Stimulated activated CD4-positive, alpha-beta T cell treated with anti-CD3 and anti-CD28 coated beads, Interleukin-1b, Interleukin-23, amount 100 ng/mL, for 48 hours (primary cell): ENCODE results near the gene PRKCE.
"Not testable (repeated sequence)": the region's sequence is repeated elsewhere in the genome, so short reads cannot be mapped to it uniquely, and the experiment has no call there.

Experiments used
- DNase-seq: peaks from one replicate; pipeline ENCODE4 v3.0.0-alpha.2; 2020

The PRKCE gene

GRCh38 chr2:45670646-45671045 lies 19.2 kb downstream of the PRKCE start:
- no peak for DNase-seq

GRCh38 chr2:45672138-45672537 lies 20.7 kb downstream of the PRKCE start:
- DNase-seq, result no peak

- DNase-seq, result no peak
Measured at GRCh38 chr2:45674035-45674816, 22.8 kb downstream of the PRKCE start.

GRCh38 chr2:45675263-45675812 lies 23.9 kb downstream of the PRKCE start:
- no peak for DNase-seq

- DNase-seq, result no peak
Measured at GRCh38 chr2:45676088-45676487, 24.6 kb downstream of the PRKCE start.

- no peak for DNase-seq
Measured at GRCh38 chr2:45678791-45679348, 27.4 kb downstream of the PRKCE start.

GRCh38 chr2:45680351-45680967 lies 29.0 kb downstream of the PRKCE start:
- no peak for DNase-seq

- no peak for DNase-seq
Measured at GRCh38 chr2:45681675-45682074, 30.2 kb downstream of the PRKCE start.

- DNase-seq, result no peak
Measured at GRCh38 chr2:45683292-45683691, 31.8 kb downstream of the PRKCE start.

- DNase-seq, result no peak
Measured at GRCh38 chr2:45684756-45685155, 33.3 kb downstream of the PRKCE start.

GRCh38 chr2:45685260-45685659 lies 33.8 kb downstream of the PRKCE start:
- no peak for DNase-seq

- DNase-seq, result no peak
Measured at GRCh38 chr2:45687964-45688363, 36.5 kb downstream of the PRKCE start.

- DNase-seq, result no peak
Measured at GRCh38 chr2:45688479-45689298, 37.2 kb downstream of the PRKCE start.

- no peak for DNase-seq
Measured at GRCh38 chr2:45690231-45690630, 38.8 kb downstream of the PRKCE start.

GRCh38 chr2:45691171-45691999 lies 39.9 kb downstream of the PRKCE start:
- DNase-seq, result no peak

GRCh38 chr2:45692566-45692965 lies 41.1 kb downstream of the PRKCE start:
- no peak for DNase-seq

- DNase-seq, result not testable (repeated sequence)
Measured at GRCh38 chr2:45695480-45696007, 44.1 kb downstream of the PRKCE start.

GRCh38 chr2:45696708-45697107 lies 45.2 kb downstream of the PRKCE start:
- DNase-seq, result no peak

GRCh38 chr2:45697190-45697589 lies 45.7 kb downstream of the PRKCE start:
- DNase-seq, result no peak

- DNase-seq, result no peak
Measured at GRCh38 chr2:45698554-45698953, 47.1 kb downstream of the PRKCE start.

- peak; percentile 18 for DNase-seq
Measured at GRCh38 chr2:45699032-45699658, 47.7 kb downstream of the PRKCE start.
